Breast epithelium (tissue), 4 donors: ENCODE results near the gene FASTKD3. TPM values are rescaled to one million over a fixed set of nuclear protein-coding genes. Genes with fewer than 3 reads are reported as not detected.

ENCODE experiments used
- DNase-seq, 2 donors: peaks; one replicate each; pipeline ENCODE4 v3.0.0-alpha.2; 2019; ENCODE audit warnings: low spot score in 2 of 2
- H3K27ac ChIP-seq, 2 donors: fragments of 200-600 bp; sonication (generic) in 1 of 2; one replicate each; pipeline ENCODE4 v1.5.1; 2016 to 2019; ENCODE audit warnings: mild to moderate bottlenecking in 1 of 2
- H3K27me3 ChIP-seq, 2 donors: fragments of 200-600 bp; sonication (generic) in 1 of 2; one replicate each; pipeline versions ENCODE4 v1.5.1 to v1.6.0; 2017 to 2019; ENCODE audit warnings: control low read depth in 1 of 2, mild to moderate bottlenecking in 1 of 2
- H3K36me3 ChIP-seq: fragments of 200-600 bp; one replicate; pipeline ENCODE4 v1.5.1; 2019
- H3K4me1 ChIP-seq, 2 donors: fragments of 200-600 bp; sonication (generic); one replicate each; pipeline ENCODE4 v1.5.1; 2016 to 2019; ENCODE audit warnings: control low read depth in 1 of 2
- H3K4me3 ChIP-seq, 3 donors: fragments of 200-600 bp; sonication (generic); 1 replicate in 2 of 3; 2 replicates in 1 of 3; pipeline ENCODE4 v1.5.1; 2016 to 2019; ENCODE audit warnings: mild to moderate bottlenecking in 3 of 3, moderate library complexity in 2 of 3
- H3K9me3 ChIP-seq, 2 donors: fragments of 200-600 bp; sonication (generic) in 1 of 2; one replicate each; pipeline ENCODE4 v1.5.1; 2016 to 2019; ENCODE audit warnings: control low read depth in 1 of 2
- POLR2A ChIP-seq: fragments of 450-650 bp; IDR thresholded peaks from one replicate; pipeline ENCODE4 v1.6.1; 2016; ENCODE audit warnings: antibody characterized with exemption, mild to moderate bottlenecking, moderate library complexity
- POLR2AphosphoS5 ChIP-seq, 3 donors: sonication (generic); formaldehyde crosslinking; IDR thresholded peaks; one replicate each; pipeline ENCODE4 v1.6.1; 2017; ENCODE audit warnings: antibody characterized with exemption in 3 of 3
- intact Hi-C: fragments of 100-400 bp; cut with DNase I; formaldehyde crosslinking; loops from one replicate; pipeline ENCODE4 v1.15.1; 2023; ENCODE audit warnings: low total_unique reads
- total RNA-seq, 3 donors: library from RNA; depleted of rRNA; stranded (reverse); fragments of >200 nt; gene quantifications; one replicate each; pipeline ENCODE4 v1.1.0, GENCODE V29; 2016
- TF ChIP-seq, protein P1 (sequence below), 3 donors: fragments of 450-650 bp; IDR thresholded peaks; one replicate each; pipeline ENCODE4 v1.5.1; 2016 to 2017; ENCODE audit warnings: antibody characterized with exemption in 3 of 3, mild to moderate bottlenecking in 3 of 3, moderate library complexity in 3 of 3

The FASTKD3 gene
- total RNA-seq, 3 donors from 2014 or later: 5.1 to 13.4 (median 13.3) TPM

DNA sequence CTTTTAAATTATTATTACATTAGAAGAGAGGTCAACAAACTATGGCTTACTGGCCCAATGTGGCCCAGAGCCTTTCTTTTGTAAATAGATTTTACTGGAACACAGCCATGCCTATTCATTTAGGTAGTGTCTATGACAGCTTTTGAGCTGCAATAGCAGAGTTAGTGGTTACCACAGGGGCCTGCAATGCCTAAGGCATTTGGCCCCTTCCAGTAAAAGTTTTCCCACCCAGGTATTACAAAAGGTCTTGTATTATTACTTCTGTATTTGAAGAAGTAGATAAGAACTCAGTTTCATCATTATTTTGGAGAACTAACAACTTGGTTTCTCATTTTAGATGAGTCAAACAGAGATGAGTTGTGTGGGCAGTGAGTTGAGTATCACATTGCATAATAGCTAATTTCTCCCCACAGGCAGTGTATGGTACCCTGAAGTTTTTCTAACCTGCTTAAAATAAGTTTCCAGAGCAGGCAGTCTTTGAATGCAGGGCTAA, 9.6 kb upstream of the FASTKD3 start:
- H3K9me3 ChIP-seq: no peaks in the 10 kb centered on the region
- H3K27ac ChIP-seq: peak overlapping the region in 1 of 2 donors; percentile 66
- H3K4me1 ChIP-seq: no peaks in the 10 kb centered on the region
- DNase-seq: no peak
- intact Hi-C loops: no loop called here
- TF ChIP-seq, protein P1, sequence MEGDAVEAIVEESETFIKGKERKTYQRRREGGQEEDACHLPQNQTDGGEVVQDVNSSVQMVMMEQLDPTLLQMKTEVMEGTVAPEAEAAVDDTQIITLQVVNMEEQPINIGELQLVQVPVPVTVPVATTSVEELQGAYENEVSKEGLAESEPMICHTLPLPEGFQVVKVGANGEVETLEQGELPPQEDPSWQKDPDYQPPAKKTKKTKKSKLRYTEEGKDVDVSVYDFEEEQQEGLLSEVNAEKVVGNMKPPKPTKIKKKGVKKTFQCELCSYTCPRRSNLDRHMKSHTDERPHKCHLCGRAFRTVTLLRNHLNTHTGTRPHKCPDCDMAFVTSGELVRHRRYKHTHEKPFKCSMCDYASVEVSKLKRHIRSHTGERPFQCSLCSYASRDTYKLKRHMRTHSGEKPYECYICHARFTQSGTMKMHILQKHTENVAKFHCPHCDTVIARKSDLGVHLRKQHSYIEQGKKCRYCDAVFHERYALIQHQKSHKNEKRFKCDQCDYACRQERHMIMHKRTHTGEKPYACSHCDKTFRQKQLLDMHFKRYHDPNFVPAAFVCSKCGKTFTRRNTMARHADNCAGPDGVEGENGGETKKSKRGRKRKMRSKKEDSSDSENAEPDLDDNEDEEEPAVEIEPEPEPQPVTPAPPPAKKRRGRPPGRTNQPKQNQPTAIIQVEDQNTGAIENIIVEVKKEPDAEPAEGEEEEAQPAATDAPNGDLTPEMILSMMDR (IDR thresholded peaks at IDR 0.05): no peak
- TF ChIP-seq POLR2AphosphoS5 (IDR thresholded peaks at IDR 0.05) (no peak), POLR2A (no peak)
- H3K36me3 ChIP-seq: no peaks in the 10 kb centered on the region
- H3K27me3 ChIP-seq: no peaks in the 10 kb centered on the region
- H3K4me3 ChIP-seq: no peak overlapping the region

DNA sequence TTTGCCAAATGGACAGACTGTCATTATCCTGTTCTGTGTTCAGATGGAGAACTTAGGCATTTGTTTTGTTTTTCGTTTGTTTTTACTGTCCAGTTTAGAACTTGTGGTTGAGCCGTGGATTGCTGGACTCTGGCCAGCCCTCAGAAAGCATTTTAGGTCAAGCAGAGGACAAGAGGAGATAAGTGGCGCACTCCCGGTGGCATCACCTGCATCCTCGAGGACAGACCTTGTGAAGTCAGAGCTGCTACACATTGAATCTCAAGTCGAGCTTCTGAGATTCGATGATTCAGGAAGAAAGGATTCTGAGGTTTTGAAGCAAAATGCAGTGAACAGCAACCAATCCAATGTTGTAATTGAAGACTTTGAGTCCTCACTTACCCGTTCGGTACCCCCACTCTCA, 9.0 kb upstream of the FASTKD3 start:
- H3K27me3 ChIP-seq: no peaks in the 10 kb centered on the region
- no peak overlapping the region for H3K4me3 ChIP-seq
- no peak for TF ChIP-seq POLR2AphosphoS5 (IDR thresholded peaks at IDR 0.05)
- no peaks in the 10 kb centered on the region for H3K9me3 ChIP-seq
- H3K27ac ChIP-seq: peak overlapping the region in 1 of 2 donors; percentile 66
- no peaks in the 10 kb centered on the region for H3K4me1 ChIP-seq
- DNase-seq: no peak
- no peaks in the 10 kb centered on the region for H3K36me3 ChIP-seq
- intact Hi-C loops: no loop called here

- Histone ChIP-seq H3K9me3 (no peaks in the 10 kb centered on the region), H3K36me3 (no peaks in the 10 kb centered on the region), H3K4me3 (no peak overlapping the region), H3K27me3 (no peaks in the 10 kb centered on the region), H3K4me1 (no peaks in the 10 kb centered on the region), H3K27ac (no peak overlapping the region)
- DNase-seq: no peak
- intact Hi-C loops: no loop called here
- TF ChIP-seq POLR2AphosphoS5 (IDR thresholded peaks at IDR 0.05): no peak
- TF ChIP-seq, protein P1 (IDR thresholded peaks at IDR 0.05): no peak
- no peak for TF ChIP-seq POLR2A
Observed at GRCh38 chr5:7876867-7877266, 8.0 kb upstream of the FASTKD3 start.

DNA sequence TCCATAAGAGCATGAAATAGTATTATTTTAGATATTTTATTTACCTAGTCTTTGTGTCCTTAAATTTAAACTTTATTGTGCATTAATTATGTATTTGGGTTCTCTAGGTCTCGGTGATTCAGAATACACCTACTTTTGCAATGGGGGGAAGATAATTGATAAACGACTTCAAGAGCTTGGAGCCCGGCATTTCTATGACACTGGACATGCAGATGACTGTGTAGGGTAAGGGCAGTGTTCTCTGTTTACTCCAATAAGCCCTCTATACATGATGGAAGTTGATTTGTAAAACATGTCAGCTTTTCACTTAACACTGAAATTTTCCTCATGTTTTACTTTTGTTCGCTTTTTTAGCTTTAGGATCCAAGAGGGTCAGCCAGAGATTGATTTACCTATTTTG, 6.3 kb upstream of the FASTKD3 start:
- no peaks in the 10 kb centered on the region for H3K36me3 ChIP-seq
- TF ChIP-seq POLR2AphosphoS5 (IDR thresholded peaks at IDR 0.05) (no peak), POLR2A (no peak)
- TF ChIP-seq, protein P1 (IDR thresholded peaks at IDR 0.05): no peak

GRCh38 chr5:7874639-7875038, 5.8 kb upstream of the FASTKD3 start:
- intact Hi-C loops: no loop called here
- no peak for TF ChIP-seq POLR2A
- TF ChIP-seq, protein P1 (IDR thresholded peaks at IDR 0.05): no peak
- TF ChIP-seq POLR2AphosphoS5 (IDR thresholded peaks at IDR 0.05): no peak

More for the DNA sequence above, 6.3 kb upstream of the FASTKD3 start:
- Histone ChIP-seq H3K9me3 (no peaks in the 10 kb centered on the region), H3K4me1 (no peaks in the 10 kb centered on the region), H3K27me3 (no peaks in the 10 kb centered on the region), H3K27ac (no peak overlapping the region), H3K4me3 (no peak overlapping the region)
- DNase-seq: no peak
- intact Hi-C loops: no loop called here

DNA sequence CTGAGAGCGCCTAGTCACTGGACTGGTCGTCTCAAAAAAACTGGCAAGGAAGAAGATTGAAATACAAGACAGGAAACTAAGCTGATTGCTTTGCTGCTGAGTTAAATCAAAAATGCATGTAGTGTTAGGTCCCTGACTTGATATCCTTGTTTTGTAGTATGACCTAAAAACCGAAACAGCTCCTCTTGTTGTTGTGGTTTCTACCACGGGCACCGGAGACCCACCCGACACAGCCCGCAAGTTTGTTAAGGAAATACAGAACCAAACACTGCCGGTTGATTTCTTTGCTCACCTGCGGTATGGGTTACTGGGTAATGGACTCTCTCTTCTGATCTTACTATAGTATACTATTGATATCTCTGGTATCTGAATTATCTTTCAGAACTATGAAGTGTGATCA, 4.4 kb upstream of the FASTKD3 start:
- no peaks in the 10 kb centered on the region for H3K9me3 ChIP-seq
- no peaks in the 10 kb centered on the region for H3K27me3 ChIP-seq
- no peaks in the 10 kb centered on the region for H3K4me1 ChIP-seq
- H3K27ac ChIP-seq: no peak overlapping the region
- intact Hi-C loops: no loop called here
- H3K36me3 ChIP-seq: no peaks in the 10 kb centered on the region
- DNase-seq: no peak
- TF ChIP-seq POLR2A (no peak), POLR2AphosphoS5 (IDR thresholded peaks at IDR 0.05) (no peak)
- TF ChIP-seq, protein P1 (IDR thresholded peaks at IDR 0.05): no peak
- no peak overlapping the region for H3K4me3 ChIP-seq

More at GRCh38 chr5:7874639-7875038, 5.8 kb upstream of the FASTKD3 start:
- Histone ChIP-seq H3K36me3 (no peaks in the 10 kb centered on the region), H3K4me1 (no peaks in the 10 kb centered on the region), H3K9me3 (no peaks in the 10 kb centered on the region), H3K27ac (no peak overlapping the region), H3K27me3 (no peaks in the 10 kb centered on the region), H3K4me3 (no peak overlapping the region)
- no peak for DNase-seq
